HG02870 (cell line): Measurements from ENCODE around the gene CGB3.

ENCODE experiments used
- ATAC-seq: cut with Tn5 transposase; IDR thresholded peaks from one replicate; pipeline ENCODE4 v1.9.1; 2021; ENCODE audit warnings: mild to moderate bottlenecking, moderate library complexity; ENCODE audit not compliant: unreplicated experiment

CGB3 gene

GRCh38 chr19:48989701-48990291 is 34.3 kb downstream of the CGB3 start:
- ATAC-seq: no peak

GRCh38 chr19:48988860-48989259 is 35.3 kb downstream of the CGB3 start:
- ATAC-seq: no peak

- ATAC-seq: no peak
Observed at GRCh38 chr19:48988286-48988685, 35.8 kb downstream of the CGB3 start.

- ATAC-seq: no peak
Observed at GRCh38 chr19:48987323-48987722, 36.8 kb downstream of the CGB3 start.

GRCh38 chr19:48986211-48986610 is 37.9 kb downstream of the CGB3 start:
- no peak for ATAC-seq

- no peak for ATAC-seq
Observed at GRCh38 chr19:48985711-48986110, 38.4 kb downstream of the CGB3 start.

- ATAC-seq: no peak
Observed at GRCh38 chr19:48982280-48982679, 41.9 kb downstream of the CGB3 start.

- no peak for ATAC-seq
Observed at GRCh38 chr19:48977061-48977460, 47.1 kb downstream of the CGB3 start.

GRCh38 chr19:48975947-48976847 is 47.9 kb downstream of the CGB3 start:
- no peak for ATAC-seq
